GM21528 (cell line): Measurements from ENCODE around the gene PCYOX1L.

ENCODE experiments used
- ATAC-seq: cut with Tn5 transposase; IDR thresholded peaks from one replicate; pipeline ENCODE4 v1.9.1; 2021; ENCODE audit warnings: mild to moderate bottlenecking, moderate library complexity; ENCODE audit not compliant: unreplicated experiment, low FRiP score

Gene PCYOX1L

DNA sequence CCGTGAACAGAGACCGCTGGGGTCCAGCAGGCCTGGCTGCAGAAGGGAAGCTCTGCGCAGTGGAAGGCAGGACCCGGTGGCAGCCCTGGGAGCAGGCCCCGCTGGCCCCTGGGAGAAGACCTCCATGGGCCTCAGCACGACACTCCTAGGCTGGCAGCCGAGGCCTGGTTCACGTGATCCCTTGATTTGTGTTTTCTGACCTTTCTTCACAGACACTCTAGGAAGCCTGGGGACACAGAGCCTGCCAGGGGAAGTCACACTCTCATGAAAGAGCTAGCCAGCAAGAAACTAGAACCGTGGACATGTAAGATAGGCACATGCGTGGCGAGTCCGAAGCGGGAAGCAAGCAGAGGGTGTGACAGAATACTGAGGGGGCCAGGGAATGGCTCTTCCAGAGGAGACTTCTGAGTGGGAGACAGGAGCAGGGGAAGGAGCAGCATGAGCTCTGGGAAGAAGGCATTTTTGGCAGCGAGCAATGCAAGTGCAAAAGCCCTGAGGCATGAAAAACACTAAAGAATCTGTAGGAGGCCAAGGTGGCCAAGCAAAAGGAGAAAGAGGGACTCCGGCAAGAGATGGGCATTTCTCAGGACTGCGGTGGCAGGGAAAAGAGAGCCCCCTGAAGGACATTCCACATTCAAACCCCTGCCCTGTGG lies 47.8 kb downstream of the PCYOX1L start:
- ATAC-seq: no peak

DNA sequence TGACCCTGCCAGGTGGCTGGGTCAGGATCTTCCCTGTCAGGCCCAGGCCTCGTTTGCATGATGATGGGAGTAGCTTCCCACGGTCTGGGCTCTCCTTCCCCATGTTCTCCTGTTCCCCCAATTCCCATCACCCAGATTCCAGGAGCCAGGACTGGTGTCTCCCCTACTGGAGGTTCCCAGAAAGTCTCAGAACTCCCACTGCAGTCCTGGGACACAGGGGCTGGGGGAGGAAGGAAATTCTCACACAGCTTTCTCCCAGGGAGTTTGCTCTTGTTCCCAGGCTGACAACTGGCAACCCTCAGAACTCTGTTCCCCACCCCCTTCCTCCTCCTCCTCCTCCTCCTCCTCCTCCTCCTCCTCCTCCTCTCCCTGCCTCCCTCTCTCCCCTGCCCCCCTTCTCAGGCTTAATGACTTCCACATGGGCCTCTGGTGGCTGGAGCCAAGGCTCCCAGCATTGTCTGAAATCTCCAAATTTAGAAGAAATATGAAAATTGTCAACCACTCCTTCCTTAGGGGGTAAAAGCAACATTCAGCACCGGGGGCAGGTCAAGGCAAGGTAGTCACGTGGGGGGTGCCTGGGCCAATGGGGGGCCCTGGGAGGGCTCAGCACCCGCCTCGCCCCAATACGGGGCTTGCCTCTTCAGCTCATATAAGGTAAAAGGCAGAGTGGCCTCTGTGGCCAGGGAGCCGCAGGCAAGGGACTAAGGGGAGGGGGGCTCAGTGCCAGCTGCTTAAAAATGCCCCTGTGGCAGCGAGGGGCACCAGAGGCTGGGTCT lies 48.5 kb downstream of the PCYOX1L start:
- ATAC-seq: no peak

DNA sequence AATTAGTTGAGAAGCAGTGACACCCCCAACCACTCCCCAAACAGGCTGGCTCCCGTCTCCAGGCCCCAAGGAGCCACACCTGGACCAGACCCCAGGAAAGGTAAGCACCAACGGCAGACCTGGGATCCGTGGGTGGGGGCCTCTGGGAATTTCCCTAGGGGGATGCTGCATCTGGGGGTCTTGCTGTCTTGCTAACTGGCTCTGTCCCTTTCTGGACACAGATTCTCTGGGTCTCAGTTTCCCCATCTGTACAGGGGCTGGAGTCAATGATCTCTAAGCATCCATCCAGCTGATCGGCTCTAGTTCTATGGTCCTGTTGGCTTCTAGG lies 49.1 kb downstream of the PCYOX1L start:
- no peak for ATAC-seq

DNA sequence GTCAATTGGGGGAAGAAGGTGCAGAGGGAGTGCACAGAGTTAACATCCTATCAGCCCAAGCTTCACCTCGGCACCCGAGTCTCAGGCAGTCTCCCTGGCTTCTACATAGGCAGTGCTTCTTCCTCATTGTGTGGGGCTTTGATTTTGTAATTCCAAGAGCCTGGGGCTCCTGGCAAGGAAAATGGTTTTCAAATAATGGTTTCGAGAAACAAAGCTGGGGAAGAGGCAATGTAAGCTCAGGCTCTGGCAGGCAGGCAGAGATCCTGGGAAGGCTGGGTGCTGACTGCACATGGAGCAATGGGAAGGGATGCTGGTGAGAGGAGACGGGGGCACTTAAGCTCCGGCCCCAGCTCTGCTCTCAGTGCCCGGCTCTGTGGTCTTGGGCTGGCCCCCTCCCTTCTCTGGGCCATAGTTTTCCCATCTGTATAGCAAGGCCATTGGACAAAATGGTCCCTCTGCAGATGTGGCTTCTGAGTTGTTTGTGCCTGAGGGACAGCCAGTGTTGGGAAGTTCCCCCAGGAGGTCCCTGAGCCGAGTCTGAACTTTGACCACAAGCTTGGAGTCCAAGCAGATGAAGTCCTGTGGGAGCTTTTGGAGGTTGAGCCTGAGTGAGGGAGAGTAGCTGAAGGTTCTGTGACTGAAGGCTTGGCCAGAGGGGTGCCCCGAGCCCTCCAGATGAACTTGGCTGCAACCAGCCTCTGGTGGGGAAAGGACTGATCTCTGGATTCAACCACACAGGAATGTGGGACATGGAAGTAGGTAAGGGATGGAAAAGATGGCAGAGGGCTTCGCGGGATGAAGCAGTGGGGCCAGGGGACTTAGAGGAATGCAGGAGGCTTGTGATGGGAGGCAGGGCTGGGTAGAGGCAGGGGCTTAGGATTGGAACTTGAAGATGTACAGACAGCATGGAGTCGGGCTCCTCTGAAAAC lies 49.7 kb downstream of the PCYOX1L start:
- no peak for ATAC-seq

DNA sequence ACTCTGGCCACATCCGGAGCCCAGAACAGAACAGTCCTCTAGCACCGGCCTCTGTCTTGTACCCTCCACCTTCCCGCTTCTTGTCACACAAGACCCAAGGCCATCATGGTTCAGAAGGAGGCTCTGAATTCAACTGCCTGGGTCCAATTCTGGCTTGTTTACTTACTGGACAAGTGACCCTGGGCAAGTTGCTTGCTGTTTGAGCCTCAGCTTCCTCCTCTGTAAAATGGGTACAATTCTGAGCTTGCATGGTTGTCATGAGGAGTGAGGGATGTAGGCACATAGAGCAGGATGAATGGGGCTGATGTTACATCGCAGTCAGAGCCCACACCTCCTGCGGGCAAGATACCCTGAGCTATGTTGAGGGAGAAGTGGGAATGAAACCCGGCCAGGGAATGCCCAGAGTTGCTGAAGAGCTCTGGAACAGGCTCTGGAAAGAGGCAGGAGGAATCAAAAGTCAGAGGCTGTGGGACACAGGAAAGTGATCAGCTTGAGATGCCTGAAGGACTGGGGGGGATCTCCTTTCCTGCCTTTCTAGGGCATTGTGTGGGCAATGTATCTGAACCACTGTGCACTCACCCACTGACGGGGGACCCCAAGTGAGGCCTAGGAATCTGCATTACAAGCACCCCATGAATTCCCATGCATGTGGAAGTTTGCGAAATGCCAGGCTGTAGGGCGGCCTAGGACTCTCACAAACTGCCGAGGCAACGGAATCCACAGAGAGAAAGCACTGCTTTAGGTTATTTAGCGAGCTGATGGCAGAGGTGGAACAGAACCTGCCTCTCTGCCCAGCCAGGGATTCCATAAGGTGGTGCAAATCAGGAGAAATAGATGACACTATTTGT lies 50.6 kb downstream of the PCYOX1L start:
- no peak for ATAC-seq

DNA sequence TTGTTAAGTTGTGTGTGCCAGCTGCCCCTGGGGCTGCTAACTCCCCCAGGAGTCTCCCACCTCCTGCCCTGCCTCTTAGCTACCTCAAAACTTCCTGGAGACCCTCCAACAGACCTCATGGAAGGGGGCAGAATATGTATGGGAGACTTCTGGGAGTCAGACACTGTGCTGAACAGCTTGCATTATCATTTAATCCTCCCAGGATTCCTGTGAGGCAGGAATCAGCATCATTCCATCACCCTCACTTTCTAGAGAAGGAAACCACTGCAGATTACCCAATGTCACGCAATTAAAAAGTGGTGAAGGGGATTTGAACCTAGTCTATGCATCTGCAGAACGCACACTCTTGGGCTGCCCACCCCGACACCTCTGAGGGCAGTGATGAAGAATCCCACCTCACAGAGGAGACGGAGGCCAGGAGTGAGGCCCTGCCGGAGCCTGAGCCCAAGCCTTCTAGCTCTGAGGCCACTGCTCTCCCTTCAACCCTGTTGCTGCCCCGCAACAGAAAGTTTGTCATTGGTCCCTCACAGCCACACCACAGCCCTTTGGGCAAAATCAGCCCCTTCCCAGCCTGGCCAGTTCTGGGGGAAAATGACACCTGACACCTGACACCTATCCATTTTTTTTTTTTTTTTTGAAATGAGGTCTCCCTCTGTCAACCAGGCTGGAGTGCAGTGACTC lies 51.6 kb downstream of the PCYOX1L start:
- ATAC-seq: no peak

DNA sequence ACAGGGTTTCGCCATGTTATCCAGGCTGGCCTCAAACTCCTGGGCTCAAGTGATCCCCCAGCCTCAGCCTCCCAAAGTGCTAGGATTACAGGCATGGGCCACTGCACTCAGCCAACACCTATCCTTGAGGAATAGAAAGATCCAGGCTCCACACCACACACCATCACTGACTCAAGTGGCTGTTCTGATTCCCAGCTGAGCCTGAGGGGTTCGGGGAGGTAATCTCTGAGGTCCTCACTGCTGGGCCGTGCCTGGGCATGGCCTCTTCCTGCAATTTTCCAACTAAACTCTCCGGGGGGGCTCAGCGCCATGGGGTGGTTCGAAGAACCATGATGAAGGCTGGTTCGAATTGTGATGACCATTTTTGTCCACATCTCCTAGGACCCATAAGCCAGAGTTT lies 52.2 kb downstream of the PCYOX1L start:
- no peak for ATAC-seq

DNA sequence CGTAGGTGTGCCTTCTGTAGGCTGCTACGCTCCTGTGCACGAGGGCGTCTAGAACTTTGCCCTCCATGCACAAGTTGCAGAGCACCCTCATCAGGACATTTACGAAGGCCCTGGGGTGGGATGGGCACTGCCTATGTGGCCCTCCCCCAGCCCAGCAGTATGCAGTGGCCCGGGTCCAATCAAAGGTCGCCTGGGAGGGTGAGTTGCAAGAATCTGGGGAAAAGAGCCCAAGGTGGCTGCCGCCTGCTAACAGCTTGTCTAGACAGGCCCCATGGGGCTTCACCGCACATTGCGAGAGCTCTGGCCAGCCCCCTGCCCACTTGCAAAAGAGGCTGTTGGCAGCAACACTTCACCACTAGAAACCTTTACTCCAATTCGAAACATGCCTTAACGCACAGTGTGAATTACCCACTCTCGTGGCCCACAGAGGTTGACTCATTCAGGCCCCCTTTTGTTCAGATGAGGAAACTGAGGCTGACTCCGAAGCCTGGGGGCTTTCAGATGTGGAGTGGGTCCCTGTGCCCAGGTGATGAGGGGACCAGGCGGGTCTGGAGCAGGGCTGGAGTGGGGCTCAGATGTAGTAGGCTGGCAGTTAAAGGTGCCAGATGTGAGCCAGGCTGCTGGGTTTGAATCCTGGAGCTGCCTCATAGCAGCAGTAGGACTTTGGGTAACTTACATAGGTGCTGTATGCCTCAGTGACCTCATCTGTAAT lies 53.0 kb downstream of the PCYOX1L start:
- ATAC-seq: no peak

DNA sequence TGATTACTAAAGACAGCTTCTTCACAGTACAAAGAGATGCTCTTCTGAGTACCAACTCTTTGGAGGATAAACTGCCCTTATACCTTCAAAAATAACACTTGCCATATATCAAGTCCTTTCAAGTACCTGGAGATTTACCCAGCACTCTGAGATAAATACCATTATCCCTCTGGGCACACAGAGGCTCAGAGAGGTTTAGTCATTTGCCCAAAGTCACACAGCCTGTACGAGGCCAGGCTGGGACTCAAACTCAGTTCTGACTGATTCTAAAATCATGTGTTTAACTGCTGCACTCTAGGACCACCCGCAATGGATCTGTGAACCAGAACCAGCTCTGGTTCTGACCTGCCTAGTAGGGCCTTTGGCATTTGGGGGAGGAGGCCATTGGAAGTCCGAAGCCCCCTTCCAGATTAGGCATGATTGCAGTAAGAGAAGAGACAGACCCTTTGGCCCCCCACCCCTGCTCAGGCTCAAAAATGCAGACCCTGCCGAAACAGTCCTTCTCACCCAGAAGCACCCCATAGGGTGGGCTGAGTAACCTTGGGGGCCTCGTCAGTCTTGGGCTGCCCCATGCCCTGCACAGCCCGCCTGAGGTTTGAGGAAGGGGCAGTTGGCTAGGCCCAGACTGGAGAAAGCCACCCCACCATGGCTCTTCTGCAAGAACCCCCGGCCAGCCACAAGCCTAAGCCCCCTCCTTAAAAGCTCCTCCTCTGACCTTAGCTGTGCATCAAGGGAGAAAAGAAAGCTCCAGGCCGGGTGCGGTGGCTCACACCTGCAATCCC lies 54.1 kb downstream of the PCYOX1L start:
- no peak for ATAC-seq

DNA sequence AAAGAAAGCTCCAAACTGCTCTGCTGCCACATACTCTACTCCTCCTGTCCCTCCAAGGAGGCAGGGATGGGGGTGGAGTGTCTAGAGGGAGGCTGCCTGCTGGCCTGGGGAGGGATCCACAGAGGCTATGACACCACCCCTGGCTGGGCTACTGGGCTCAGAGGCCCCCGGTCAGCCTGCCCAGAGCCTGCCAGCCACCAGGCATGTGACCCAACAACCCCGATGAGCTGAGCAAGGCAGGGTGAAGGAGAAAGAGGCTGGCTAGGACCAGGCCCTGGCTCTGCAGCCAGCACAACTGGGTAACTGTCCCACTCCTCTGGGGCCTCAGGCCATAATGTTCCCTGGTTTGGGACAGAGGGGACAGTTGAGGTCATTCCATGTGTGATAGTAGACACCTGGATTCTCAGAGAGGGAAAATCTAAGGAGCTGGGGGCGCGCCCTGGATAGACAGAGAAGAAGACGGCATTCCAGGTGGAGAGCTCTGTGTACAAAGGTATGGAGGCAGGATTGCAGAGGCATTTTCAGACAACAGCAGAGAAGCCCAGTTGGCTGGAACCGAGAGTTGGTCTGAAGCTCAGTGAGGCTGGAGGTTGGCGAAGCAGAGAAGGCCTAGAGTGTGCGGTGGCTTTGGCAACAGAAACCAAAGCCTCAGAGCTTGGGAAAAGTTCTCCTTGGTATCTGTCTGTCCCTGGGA lies 55.1 kb downstream of the PCYOX1L start:
- ATAC-seq: no peak

DNA sequence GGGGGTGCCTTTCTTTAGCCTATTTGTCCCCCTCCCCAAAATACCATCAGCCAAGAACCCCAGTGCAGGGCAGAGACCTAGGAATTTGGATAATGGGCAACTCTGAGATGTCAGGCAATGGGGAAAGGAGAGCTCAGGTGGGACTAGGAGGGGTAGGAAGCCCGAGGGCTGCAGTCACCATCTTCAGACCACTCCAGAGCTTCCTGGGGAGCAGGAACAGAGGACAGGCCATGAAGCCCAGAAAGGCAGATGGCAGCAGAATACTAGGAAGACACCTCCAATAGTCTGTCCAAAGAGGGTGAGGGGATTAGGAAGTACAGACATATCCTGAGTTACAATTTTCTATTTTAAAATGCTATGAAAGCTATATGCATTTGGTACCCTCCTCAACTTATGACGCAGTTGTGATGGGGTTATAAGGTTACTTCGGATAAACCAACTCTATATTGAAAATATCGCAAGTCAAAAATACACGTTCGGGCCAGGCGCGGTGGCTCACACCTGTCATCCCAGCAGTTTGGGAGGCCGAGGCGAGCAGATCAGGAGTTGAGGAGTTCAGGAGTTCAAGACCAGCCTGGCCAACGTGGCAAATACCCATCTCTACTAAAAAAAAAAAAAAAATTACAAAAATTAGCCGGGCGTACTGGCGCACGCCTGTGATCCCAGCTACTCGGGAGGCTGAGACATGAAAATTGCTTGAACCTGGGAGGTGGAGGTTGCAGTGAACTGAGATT lies 55.8 kb downstream of the PCYOX1L start:
- ATAC-seq: no peak

DNA sequence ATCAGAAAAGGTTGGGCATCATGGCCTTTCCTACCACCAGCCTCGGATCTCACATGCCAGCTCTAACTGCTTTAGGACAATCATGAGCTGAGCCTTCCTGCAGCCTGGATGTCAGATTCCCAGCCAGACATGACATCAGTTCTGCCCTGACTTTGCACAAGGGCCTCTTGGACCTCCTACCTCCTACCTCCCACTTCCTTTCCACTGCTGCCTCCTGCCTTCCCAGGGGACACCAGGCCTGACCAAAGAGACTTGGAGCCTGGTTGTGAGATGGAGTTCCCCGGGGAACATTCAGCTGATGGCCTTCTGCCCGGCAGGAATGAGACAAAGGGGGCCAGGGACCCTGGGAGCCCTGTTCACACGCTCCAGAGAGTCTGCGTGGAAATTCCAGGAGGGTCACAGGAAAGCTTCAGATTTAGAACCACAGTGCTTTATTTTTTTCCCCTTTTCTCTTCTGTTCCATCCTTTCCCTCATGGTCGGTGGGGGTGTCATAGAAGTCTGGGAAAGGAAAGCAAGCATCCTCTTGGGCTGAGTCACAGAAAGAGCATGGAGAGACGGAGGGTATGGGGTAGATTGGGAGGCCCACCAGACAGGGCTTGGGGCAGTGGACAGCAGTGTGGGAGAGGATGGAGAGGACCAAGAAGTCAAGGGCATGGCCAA lies 56.7 kb downstream of the PCYOX1L start:
- ATAC-seq: no peak

DNA sequence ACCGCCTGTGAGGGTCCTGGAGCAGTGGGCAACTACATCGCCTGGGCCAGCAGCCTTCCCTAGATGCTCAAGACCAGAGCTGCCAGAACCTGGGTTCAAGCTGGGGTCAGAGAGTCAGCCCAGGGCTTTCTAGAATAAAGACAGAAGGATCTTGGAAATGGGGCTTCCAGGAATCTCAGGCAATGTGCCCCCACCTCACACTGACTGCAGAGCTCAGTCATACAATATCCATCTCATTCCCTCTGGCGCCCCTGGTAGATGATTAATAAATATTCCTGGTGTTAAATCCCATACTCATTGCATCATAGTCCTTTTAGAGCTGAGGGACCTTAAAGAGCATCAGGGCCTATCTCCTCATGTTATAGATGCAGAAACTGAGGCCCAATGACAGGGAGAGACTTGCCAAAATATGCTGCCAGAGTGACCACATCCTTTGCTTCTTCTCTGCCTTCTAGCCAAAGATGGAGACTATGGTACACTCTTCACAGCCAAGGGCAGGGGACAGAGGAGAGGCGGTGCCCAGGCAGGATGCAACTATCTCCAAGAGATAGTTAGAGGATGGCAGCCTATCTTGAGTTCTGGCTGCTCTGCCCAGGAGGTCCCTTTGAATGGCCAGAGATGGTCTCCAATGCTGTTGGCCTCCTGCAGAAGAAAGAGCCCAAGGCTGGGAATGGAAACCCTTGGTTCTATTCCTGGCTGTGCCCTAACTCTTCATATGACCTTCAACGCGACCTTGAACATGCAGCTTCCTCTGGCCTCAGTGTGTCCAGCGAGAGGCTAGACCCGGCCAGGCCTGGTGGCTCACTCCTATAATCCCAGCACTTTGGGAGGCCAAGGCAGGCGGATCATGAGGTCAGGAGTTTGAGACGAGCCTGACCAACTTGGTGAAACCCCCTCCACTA lies 57.5 kb downstream of the PCYOX1L start:
- no peak for ATAC-seq

DNA sequence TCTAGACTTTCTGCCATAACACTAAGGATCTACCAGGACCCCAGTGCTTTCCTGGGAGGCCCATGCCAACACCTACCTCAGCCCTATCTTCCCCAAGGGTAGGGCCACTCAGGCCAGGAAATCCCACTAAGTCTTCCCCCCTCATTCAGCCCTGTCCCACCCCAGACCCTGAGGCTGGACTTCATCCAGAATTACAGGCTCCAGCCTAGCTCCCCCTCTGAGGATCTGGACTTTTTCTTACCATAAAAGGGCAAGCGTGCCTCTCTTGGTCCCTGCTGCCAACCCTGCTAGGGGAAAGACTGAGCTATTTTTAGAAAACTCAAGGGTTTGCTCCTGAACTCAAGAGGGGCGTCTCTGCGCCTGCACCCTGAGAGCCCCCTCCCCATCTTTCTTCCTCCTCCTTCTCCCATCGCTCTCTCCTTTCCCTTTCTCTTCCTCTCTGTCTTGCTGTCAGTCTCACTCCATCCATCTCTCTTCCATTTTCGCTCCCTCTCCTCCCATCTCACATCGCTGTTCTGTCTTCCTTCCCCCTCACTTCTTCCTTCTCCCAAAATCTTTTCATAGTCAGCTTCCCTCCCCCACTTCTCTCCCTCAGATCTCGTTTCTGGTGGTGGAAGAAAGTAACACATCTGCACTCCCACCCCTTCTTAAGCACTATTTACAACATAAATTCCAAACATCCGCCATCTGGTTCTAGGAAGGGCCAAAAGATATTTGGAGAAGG lies 59.3 kb downstream of the PCYOX1L start:
- ATAC-seq: no peak

DNA sequence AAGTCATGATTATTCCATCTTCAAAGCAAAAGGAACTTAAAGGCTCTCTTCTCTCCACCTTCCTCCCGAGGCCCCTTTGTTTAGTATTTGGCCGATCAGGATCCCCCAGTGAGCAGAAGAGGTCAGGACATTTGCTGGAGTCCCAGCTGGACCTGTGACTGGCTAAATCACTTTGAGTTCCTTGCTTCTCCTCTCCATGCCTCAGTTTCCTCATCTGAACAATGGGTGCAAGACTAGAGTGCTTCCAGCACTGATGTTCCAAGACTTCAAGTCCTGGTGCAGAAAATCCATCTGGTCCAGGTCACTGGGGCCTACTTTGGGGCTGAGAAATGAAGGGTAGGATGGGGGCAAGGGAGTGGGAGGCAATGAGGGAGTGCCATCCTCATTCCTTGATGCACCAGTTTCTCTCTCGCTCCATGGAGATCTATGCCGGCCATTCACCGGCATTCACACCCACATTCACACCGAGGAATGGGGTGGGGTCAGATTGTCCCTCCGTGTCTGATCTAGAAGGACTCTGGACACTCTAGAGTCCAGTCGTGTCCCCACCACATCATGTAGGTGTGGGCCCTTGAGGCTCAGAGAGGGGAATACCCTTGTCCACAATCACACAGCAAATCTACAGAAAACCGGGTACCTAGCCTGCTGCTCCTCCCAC lies 60.0 kb downstream of the PCYOX1L start:
- no peak for ATAC-seq
